NOMO-1 treated with DMSO at 0.1 percent for 48 hours (cell line): ENCODE results near the gene LGALS7.
A peak's percentile ranks its signal among the peaks of the same experiment; 100 is the strongest.
"Not testable (repeated sequence)": the region's sequence is repeated elsewhere in the genome, so short reads cannot be mapped to it uniquely, and the experiment has no call there.

Experiments
- DNase-seq: peaks from one replicate; lab custom pipeline; 2025; ENCODE audit not compliant: unreplicated experiment; lab: John Stamatoyannopoulos, UW

Gene LGALS7

GRCh38 chr19:38774181-38774950, 1.0 kb upstream of the LGALS7 start:
- no peak for DNase-seq

GRCh38 chr19:38771569-38771968, 1.7 kb downstream of the LGALS7 start:
- DNase-seq: not testable (repeated sequence)

- not testable (repeated sequence) for DNase-seq
These were observed 2.4 kb downstream of the LGALS7 start for GRCh38 chr19:38770949-38771275.

- DNase-seq: not testable (repeated sequence)
These were observed 2.9 kb downstream of the LGALS7 start for GRCh38 chr19:38770228-38770948.

GRCh38 chr19:38769635-38770211, 3.6 kb downstream of the LGALS7 start:
- peak; percentile 59 for DNase-seq

GRCh38 chr19:38766276-38767047, 6.9 kb downstream of the LGALS7 start:
- no peak for DNase-seq

- no peak for DNase-seq
These were observed 8.1 kb downstream of the LGALS7 start for GRCh38 chr19:38765214-38765613.

GRCh38 chr19:38763795-38764220, 9.5 kb downstream of the LGALS7 start:
- no peak for DNase-seq

GRCh38 chr19:38761884-38762389, 11.4 kb downstream of the LGALS7 start:
- DNase-seq: not testable (repeated sequence)

GRCh38 chr19:38760805-38761517, 12.4 kb downstream of the LGALS7 start:
- not testable (repeated sequence) for DNase-seq

- DNase-seq: peak; percentile 39
These were observed 13.7 kb downstream of the LGALS7 start for GRCh38 chr19:38759590-38760003.

GRCh38 chr19:38754196-38754595, 19.1 kb downstream of the LGALS7 start:
- not testable (repeated sequence) for DNase-seq

GRCh38 chr19:38753783-38754182, 19.5 kb downstream of the LGALS7 start:
- not testable (repeated sequence) for DNase-seq

GRCh38 chr19:38745316-38745715, 28.0 kb downstream of the LGALS7 start:
- DNase-seq: no peak

GRCh38 chr19:38744874-38745273, 28.4 kb downstream of the LGALS7 start:
- no peak for DNase-seq

GRCh38 chr19:38744298-38744681, 29.0 kb downstream of the LGALS7 start, which contains the start of gene CAPN12:
Gene CAPN12, minus strand, starts transcription at chr19:38744474. Its CDS starts 309 bp downstream, at chr19:38744165.
- DNase-seq: no peak

- no peak for DNase-seq
These were observed 29.7 kb downstream of the LGALS7 start for GRCh38 chr19:38743394-38744297.

GRCh38 chr19:38742906-38743305, 30.4 kb downstream of the LGALS7 start:
- DNase-seq: no peak

- no peak for DNase-seq
These were observed 31.0 kb downstream of the LGALS7 start for GRCh38 chr19:38742296-38742695.
